SU-DHL-6 (cell line): ENCODE measurements around the gene SLC26A9.

Experiments used
- H2AFZ ChIP-seq: fragments of 200-600 bp; sonication (generic); 2 replicates; pipeline ENCODE4 v1.6.1; 2014; ENCODE audit warnings: low read depth, mild to moderate bottlenecking, moderate library complexity, mixed read lengths, antibody characterized with exemption, low read length; ENCODE audit not compliant: severe bottlenecking
- H3F3A ChIP-seq: fragments of 200-600 bp; shearing (Covaris generic); 2 replicates; pipeline ENCODE4 v1.6.0; 2016; ENCODE audit warnings: antibody characterized with exemption, mild to moderate bottlenecking; ENCODE audit not compliant: insufficient read depth
- H3K27ac ChIP-seq: fragments of 200-600 bp; sonication (generic); 2 replicates; pipeline ENCODE4 v1.5.1; 2016; ENCODE audit warnings: low read depth, mild to moderate bottlenecking, low read length, moderate library complexity, mixed read lengths
- H3K27me3 ChIP-seq: fragments of 200-600 bp; sonication (generic), shearing (Covaris generic); 2 replicates; pipeline ENCODE4 v1.6.0; 2014; ENCODE audit warnings: mild to moderate bottlenecking, low read length
- H3K36me3 ChIP-seq: fragments of 200-600 bp; sonication (generic); 2 replicates; pipeline ENCODE4 v1.6.1; 2014; ENCODE audit warnings: mild to moderate bottlenecking, low read length, mixed read lengths
- H3K4me2 ChIP-seq: fragments of 300-600, 200-600 bp; shearing (Covaris generic), sonication (generic); 2 replicates; pipeline ENCODE4 v1.6.0; 2014; ENCODE audit warnings: low read length, low read depth, mild to moderate bottlenecking; ENCODE audit not compliant: poor library complexity, severe bottlenecking
- H3K4me3 ChIP-seq: fragments of 200-600 bp; sonication (generic); 2 replicates; pipeline ENCODE4 v1.5.1; 2014; ENCODE audit warnings: antibody characterized with exemption, low read length, mild to moderate bottlenecking, mixed read lengths; ENCODE audit not compliant: insufficient read depth, poor library complexity, severe bottlenecking
- H3K79me2 ChIP-seq: fragments of 200-600 bp; sonication (generic); 2 replicates; pipeline ENCODE4 v1.6.1; 2014; ENCODE audit warnings: mild to moderate bottlenecking, low read length, moderate library complexity; ENCODE audit not compliant: insufficient read depth
- H3K9ac ChIP-seq: fragments of 200-600 bp; sonication (generic); 2 replicates; pipeline ENCODE4 v1.7.0; 2014; ENCODE audit warnings: mild to moderate bottlenecking, low read length
- H3K9me2 ChIP-seq: fragments of 200-600 bp; sonication (generic); replicated peaks from 2 replicates; pipeline ENCODE4 v1.6.1; 2014; ENCODE audit warnings: low read length; ENCODE audit not compliant: insufficient read depth
- H3K9me3 ChIP-seq: fragments of 200-600 bp; sonication (generic); 2 replicates; pipeline ENCODE4 v1.6.1; 2014; ENCODE audit warnings: low read length, mixed read lengths; ENCODE audit not compliant: insufficient read depth
- H4K20me1 ChIP-seq: fragments of 200-600 bp; sonication (generic); 2 replicates; pipeline ENCODE4 v1.6.1; 2014; ENCODE audit warnings: low read depth, mild to moderate bottlenecking, antibody characterized with exemption, low read length, moderate library complexity, mixed read lengths
- EZH2phosphoT487 ChIP-seq: fragments of 200-600 bp; sonication (generic), shearing (Covaris generic); conservative IDR thresholded peaks from 2 replicates; pipeline ENCODE4 v1.6.1; 2018; ENCODE audit warnings: mild to moderate bottlenecking, antibody characterized with exemption, low read length, moderate library complexity, mixed read lengths
- TF ChIP-seq, protein P1 (sequence below): fragments of 200-600 bp; sonication (generic); IDR thresholded peaks from one replicate; pipeline ENCODE4 v1.5.1; 2017; ENCODE audit warnings: antibody characterized with exemption, mild to moderate bottlenecking, low read length, moderate library complexity; ENCODE audit not compliant: insufficient read depth, poor library complexity, severe bottlenecking

SLC26A9 gene

DNA sequence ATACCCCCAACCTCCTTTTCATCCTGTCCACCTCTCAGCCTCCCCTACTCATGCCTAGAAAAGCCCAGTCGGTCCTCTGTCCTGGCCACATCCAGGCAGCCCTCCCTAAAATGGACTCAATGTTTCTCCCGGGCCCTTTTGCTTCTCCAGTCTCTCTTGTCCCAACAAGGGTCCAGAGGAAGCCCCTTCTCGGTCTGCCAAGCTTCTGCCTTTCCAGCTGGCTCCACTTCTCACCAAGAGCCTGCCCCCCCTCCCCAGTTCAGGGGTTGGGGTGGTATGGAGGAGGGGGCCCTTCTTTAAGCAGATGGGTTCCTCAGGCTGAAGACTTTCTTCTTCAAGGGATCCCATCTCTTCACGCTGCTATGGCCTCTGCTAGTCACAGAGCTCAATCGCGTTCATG, 36.0 kb upstream of the SLC26A9 start:
- Histone ChIP-seq H3K9ac (no peak overlapping the region), H3K4me2 (no peak overlapping the region), H3K9me2 (no peaks in the 10 kb centered on the region), H3K27ac (no peak overlapping the region), H4K20me1 (no peaks in the 10 kb centered on the region), H3K79me2 (no peaks in the 10 kb centered on the region), H3F3A (no peaks in the 10 kb centered on the region), H3K27me3 (no peaks in the 10 kb centered on the region), H3K9me3 (no peaks in the 10 kb centered on the region), H3K4me3 (no peak overlapping the region), H2AFZ (no peak overlapping the region), H3K36me3 (no peaks in the 10 kb centered on the region)
- no peak for TF ChIP-seq EZH2phosphoT487
- TF ChIP-seq, protein P1, sequence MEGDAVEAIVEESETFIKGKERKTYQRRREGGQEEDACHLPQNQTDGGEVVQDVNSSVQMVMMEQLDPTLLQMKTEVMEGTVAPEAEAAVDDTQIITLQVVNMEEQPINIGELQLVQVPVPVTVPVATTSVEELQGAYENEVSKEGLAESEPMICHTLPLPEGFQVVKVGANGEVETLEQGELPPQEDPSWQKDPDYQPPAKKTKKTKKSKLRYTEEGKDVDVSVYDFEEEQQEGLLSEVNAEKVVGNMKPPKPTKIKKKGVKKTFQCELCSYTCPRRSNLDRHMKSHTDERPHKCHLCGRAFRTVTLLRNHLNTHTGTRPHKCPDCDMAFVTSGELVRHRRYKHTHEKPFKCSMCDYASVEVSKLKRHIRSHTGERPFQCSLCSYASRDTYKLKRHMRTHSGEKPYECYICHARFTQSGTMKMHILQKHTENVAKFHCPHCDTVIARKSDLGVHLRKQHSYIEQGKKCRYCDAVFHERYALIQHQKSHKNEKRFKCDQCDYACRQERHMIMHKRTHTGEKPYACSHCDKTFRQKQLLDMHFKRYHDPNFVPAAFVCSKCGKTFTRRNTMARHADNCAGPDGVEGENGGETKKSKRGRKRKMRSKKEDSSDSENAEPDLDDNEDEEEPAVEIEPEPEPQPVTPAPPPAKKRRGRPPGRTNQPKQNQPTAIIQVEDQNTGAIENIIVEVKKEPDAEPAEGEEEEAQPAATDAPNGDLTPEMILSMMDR: no peak

DNA sequence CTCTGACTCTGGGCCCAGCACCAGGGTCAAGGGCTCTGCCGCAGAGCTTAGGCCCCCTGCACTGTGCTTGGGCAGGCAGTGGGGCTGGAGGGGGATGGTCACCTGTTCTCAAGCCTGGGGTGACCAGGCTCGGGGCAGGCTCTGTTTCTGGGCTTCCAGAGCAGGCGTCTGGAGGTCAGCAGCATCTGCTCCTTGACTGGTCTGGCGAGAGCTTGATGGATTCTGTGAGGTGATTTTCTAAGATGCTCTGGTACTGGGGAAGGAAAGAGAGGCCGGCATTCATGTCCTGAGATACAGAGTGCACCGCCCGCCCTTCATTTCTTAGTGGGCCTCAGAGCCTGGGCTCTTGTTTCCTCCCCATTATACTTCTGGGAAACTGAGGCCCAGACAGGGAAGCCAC, 35.4 kb upstream of the SLC26A9 start:
- Histone ChIP-seq H3K27ac (no peak overlapping the region), H3F3A (no peaks in the 10 kb centered on the region)
- TF ChIP-seq, protein P1: no peak
- TF ChIP-seq EZH2phosphoT487: no peak

DNA sequence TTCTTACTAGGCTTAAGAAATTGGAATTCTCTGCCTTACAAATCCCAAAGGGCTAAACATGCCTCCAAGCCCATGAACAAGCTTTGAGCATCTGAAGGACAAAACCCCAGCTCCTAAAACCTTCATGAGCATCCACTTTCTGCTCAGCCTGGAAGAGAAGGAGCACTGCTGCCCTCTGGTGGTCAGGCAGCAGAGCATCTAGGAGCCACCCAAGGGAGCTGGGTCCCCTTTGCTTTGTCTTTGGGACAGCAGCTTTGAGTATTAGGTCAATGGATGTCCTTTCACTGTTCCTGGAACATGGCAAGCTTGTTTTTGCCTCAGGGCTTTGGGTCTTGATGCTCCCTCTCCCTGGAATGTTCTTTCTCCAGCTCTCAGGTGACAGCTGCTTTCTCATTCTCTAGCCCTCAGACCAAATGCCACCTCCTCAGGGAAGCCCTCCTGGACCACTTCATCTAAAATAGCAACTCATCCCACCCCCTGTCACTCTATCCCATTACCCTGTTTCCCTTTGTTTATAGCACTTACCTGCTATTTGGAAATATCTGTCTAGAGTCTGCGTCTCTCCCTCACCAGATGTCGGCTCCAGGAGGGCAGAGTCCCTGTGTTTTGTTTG, 34.3 kb upstream of the SLC26A9 start:
- Histone ChIP-seq H3K4me2 (no peak overlapping the region), H3K79me2 (no peaks in the 10 kb centered on the region), H3F3A (no peaks in the 10 kb centered on the region), H3K27me3 (no peaks in the 10 kb centered on the region), H3K27ac (no peak overlapping the region), H3K9ac (no peak overlapping the region), H2AFZ (no peak overlapping the region), H3K9me2 (no peaks in the 10 kb centered on the region), H3K36me3 (no peaks in the 10 kb centered on the region), H4K20me1 (no peaks in the 10 kb centered on the region), H3K9me3 (no peaks in the 10 kb centered on the region), H3K4me3 (no peak overlapping the region)
- TF ChIP-seq, protein P1: peak; percentile 86
- TF ChIP-seq EZH2phosphoT487: no peak

More for the DNA sequence above, 35.4 kb upstream of the SLC26A9 start:
- no peak overlapping the region for H3K9ac ChIP-seq
- H3K4me3 ChIP-seq: no peak overlapping the region
- no peaks in the 10 kb centered on the region for H4K20me1 ChIP-seq
- H3K9me3 ChIP-seq: no peaks in the 10 kb centered on the region
- H3K36me3 ChIP-seq: no peaks in the 10 kb centered on the region
- no peaks in the 10 kb centered on the region for H3K9me2 ChIP-seq
- no peaks in the 10 kb centered on the region for H3K79me2 ChIP-seq
- no peak overlapping the region for H3K4me2 ChIP-seq
- no peak overlapping the region for H2AFZ ChIP-seq
- H3K27me3 ChIP-seq: no peaks in the 10 kb centered on the region
